SK-N-SH (cell line): ENCODE results near the gene SFT2D1. TPM values are rescaled to one million over a fixed set of nuclear protein-coding genes. Genes with fewer than 3 reads are reported as not detected.

ENCODE experiments used
- CTCF ChIA-PET: fragments of 300-600, 350-600 bp; formaldehyde crosslinking; extraction: SDS; loops from one replicate; lab custom pipeline; 2021; lab: Yijun Ruan, JAX
- POLR2A ChIA-PET: fragments of 350-600 bp; sonication (Branson Sonifier 250); formaldehyde crosslinking; extraction: SDS; loops from one replicate; lab custom pipeline; 2020; ENCODE audit warnings: antibody characterized with exemption, inconsistent platforms; lab: Yijun Ruan, JAX
- DNase-seq: peaks from one replicate; pipeline ENCODE4 v3.0.0; 2012
- H2AFZ ChIP-seq: fragments of 200-600 bp; sonication (generic); 2 replicates; pipeline ENCODE4 v1.8.1; 2016; ENCODE audit warnings: antibody characterized with exemption, mild to moderate bottlenecking, low read depth
- H3F3A ChIP-seq: fragments of 200-600 bp; sonication (generic); replicated peaks from 2 replicates; pipeline ENCODE3; 2016; ENCODE audit warnings: antibody characterized with exemption, mild to moderate bottlenecking; ENCODE audit not compliant: insufficient read depth
- H3K27ac ChIP-seq, 2 experiments: fragments of 200-500 bp in 1 of 2; fragments of 200-600 bp in 1 of 2; sonication (Bioruptor generic) in 1 of 2; sonication (generic), shearing (Covaris generic) in 1 of 2; 2 replicates each; pipeline versions ENCODE4 v1.5.1 to v1.6.1; 2014 to 2016; ENCODE audit warnings: low read depth in 2 of 2, inconsistent platforms in 1 of 2, low read length in 1 of 2, mild to moderate bottlenecking in 1 of 2, mixed read lengths in 1 of 2
- H3K27me3 ChIP-seq: fragments of 200-600 bp; sonication (generic), shearing (Covaris generic); 2 replicates; pipeline ENCODE4 v1.6.1; 2016; ENCODE audit warnings: mixed run types; ENCODE audit not compliant: insufficient read depth
- H3K36me3 ChIP-seq, 2 experiments: fragments of 200-500 bp in 1 of 2; fragments of 200-600 bp in 1 of 2; sonication (Bioruptor generic) in 1 of 2; sonication (generic) in 1 of 2; replicated peaks in 1 of 2; 2 replicates each; pipeline versions ENCODE3 to v1.5.1; 2014 to 2016; ENCODE audit warnings: low read length in 1 of 2, mild to moderate bottlenecking in 1 of 2; ENCODE audit not compliant: insufficient read depth in 2 of 2, control insufficient read depth in 1 of 2
- H3K4me1 ChIP-seq, 2 experiments: fragments of 200-500 bp in 1 of 2; fragments of 200-600 bp in 1 of 2; sonication (Bioruptor generic) in 1 of 2; sonication (generic), shearing (Covaris generic) in 1 of 2; 2 replicates each; pipeline versions ENCODE4 v1.5.1 to v1.6.1; 2014 to 2016; ENCODE audit warnings: low read depth in 1 of 2, low read length in 1 of 2, mixed run types in 1 of 2; ENCODE audit not compliant: insufficient read depth in 2 of 2, control insufficient read depth in 1 of 2
- H3K4me2 ChIP-seq: fragments of 200-600 bp; sonication (generic), shearing (Covaris generic); 2 replicates; pipeline ENCODE4 v1.6.1; 2017; ENCODE audit warnings: mixed run types
- H3K4me3 ChIP-seq, 2 experiments: fragments of 200-500 bp in 1 of 2; fragments of 200-600 bp in 1 of 2; sonication (Bioruptor generic) in 1 of 2; sonication (generic), shearing (Covaris generic) in 1 of 2; 2 replicates each; pipeline versions ENCODE4 v1.5.1 to v1.8.1; 2014 to 2016; ENCODE audit warnings: low read depth in 2 of 2, inconsistent platforms in 1 of 2, low read length in 1 of 2, mild to moderate bottlenecking in 1 of 2, mixed read lengths in 1 of 2, moderate library complexity in 1 of 2
- H3K79me2 ChIP-seq: fragments of 200-600 bp; sonication (generic); 2 replicates; pipeline ENCODE4 v1.8.1; 2017; ENCODE audit warnings: mild to moderate bottlenecking; ENCODE audit not compliant: insufficient read depth
- H3K9ac ChIP-seq: fragments of 200-600 bp; sonication (generic); 2 replicates; pipeline ENCODE4 v1.6.1; 2017; ENCODE audit warnings: mixed run types
- H3K9me2 ChIP-seq: fragments of 200-600 bp; sonication (generic); 2 replicates; pipeline ENCODE4 v1.6.1; 2017; ENCODE audit warnings: mixed run types
- H3K9me3 ChIP-seq: fragments of 200-600 bp; sonication (generic); 2 replicates; pipeline ENCODE4 v1.6.1; 2017; ENCODE audit warnings: mixed run types, mild to moderate bottlenecking, moderate library complexity
- H4K20me1 ChIP-seq: fragments of 200-600 bp; sonication (generic); 2 replicates; pipeline ENCODE4 v1.6.1; 2017; ENCODE audit warnings: mild to moderate bottlenecking, mixed run types; ENCODE audit not compliant: insufficient read depth
- ELF1 ChIP-seq: IDR thresholded peaks from 2 replicates; pipeline ENCODE4 v1.4.0; 2012
- EP300 ChIP-seq, 2 experiments: IDR thresholded peaks; 2 replicates each; pipeline versions ENCODE4 v1.4.0 to v1.6.1; 2012; ENCODE audit warnings: borderline replicate concordance in 1 of 2, low read depth in 1 of 2, low read length in 1 of 2
- FOSL2 ChIP-seq: IDR thresholded peaks from 2 replicates; pipeline ENCODE4 v1.4.0; 2012; ENCODE audit warnings: low read depth, mild to moderate bottlenecking, moderate library complexity, borderline replicate concordance
- FOXM1 ChIP-seq: IDR thresholded peaks from 2 replicates; pipeline ENCODE4 v1.4.0; 2012; ENCODE audit warnings: low read depth, mild to moderate bottlenecking
- GABPA ChIP-seq: IDR thresholded peaks from 2 replicates; pipeline ENCODE4 v1.4.0; 2012; ENCODE audit warnings: low read depth, mild to moderate bottlenecking
- GATA2 ChIP-seq: sonication (generic); formaldehyde crosslinking; IDR thresholded peaks from 2 replicates; pipeline ENCODE4 v1.5.0; 2020; ENCODE audit warnings: mild to moderate bottlenecking, missing genetic modification reagents
- NRF1 ChIP-seq: IDR thresholded peaks from 2 replicates; pipeline ENCODE4 v1.6.1; 2012; ENCODE audit warnings: low read depth, mild to moderate bottlenecking, low read length
- POLR2AphosphoS5 ChIP-seq: IDR thresholded peaks from 2 replicates; pipeline ENCODE4 v1.6.1; 2012; ENCODE audit warnings: low read depth, low read length
- RAD21 ChIP-seq: IDR thresholded peaks from 2 replicates; pipeline ENCODE4 v1.6.1; 2012; ENCODE audit warnings: mild to moderate bottlenecking, low read length
- RCOR1 ChIP-seq: fragments of 150-350 bp; IDR thresholded peaks from 2 replicates; pipeline ENCODE4 v1.6.1; 2017; ENCODE audit warnings: antibody characterized with exemption, low read length
- RXRA ChIP-seq: IDR thresholded peaks from 2 replicates; pipeline ENCODE4 v1.4.0; 2012; ENCODE audit warnings: low read depth, mild to moderate bottlenecking, borderline replicate concordance
- SIN3A ChIP-seq: IDR thresholded peaks from 2 replicates; pipeline ENCODE4 v1.6.1; 2012; ENCODE audit warnings: low read depth, mild to moderate bottlenecking, low read length, moderate library complexity, borderline replicate concordance
- SMC3 ChIP-seq: IDR thresholded peaks from 2 replicates; pipeline ENCODE4 v1.6.1; 2012; ENCODE audit warnings: low read depth, low read length, improper control_type of control experiment
- TAF1 ChIP-seq: IDR thresholded peaks from 2 replicates; pipeline ENCODE4 v1.6.1; 2012; ENCODE audit warnings: low read depth, mild to moderate bottlenecking, low read length, moderate library complexity, borderline replicate concordance
- TEAD4 ChIP-seq: IDR thresholded peaks from 2 replicates; pipeline ENCODE4 v1.4.0; 2012; ENCODE audit warnings: mild to moderate bottlenecking, borderline replicate concordance; ENCODE audit not compliant: insufficient read depth
- WGBS: methylation state at CpG from one replicate; pipeline ENCODE4 v1.1.6; 2017; ENCODE audit warnings: low lambda C conversion rate; 5-methylcytosine and 5-hydroxymethylcytosine counted together
- polyA plus RNA-seq, 3 experiments: library from polyadenylated mRNA; depleted of rRNA; stranded (reverse); fragments of >200 nt; gene quantifications; 2 replicates each; pipeline ENCODE4 v1.2.3, GENCODE V29; 2012
- TF ChIP-seq, protein P1 (sequence below): fragments of 150-350 bp; IDR thresholded peaks from 2 replicates; pipeline ENCODE4 v1.6.1; 2017; ENCODE audit warnings: antibody characterized with exemption, low read length, low read depth, borderline replicate concordance
- TF ChIP-seq, protein P2 (sequence below): fragments of 150-350 bp; IDR thresholded peaks from 2 replicates; pipeline ENCODE4 v1.6.1; 2016; ENCODE audit warnings: mild to moderate bottlenecking, low read depth, low read length
- TF ChIP-seq, protein P3 (sequence below): IDR thresholded peaks from 2 replicates; pipeline ENCODE4 v1.6.1; 2012; ENCODE audit warnings: mild to moderate bottlenecking, low read depth, low read length, moderate library complexity
- TF ChIP-seq, protein P4 (sequence below): IDR thresholded peaks from 2 replicates; pipeline ENCODE4 v1.4.0; 2012; ENCODE audit warnings: low read depth, borderline replicate concordance

Gene SFT2D1
- polyA plus RNA-seq, 1 of the 3 experiments (the other 2 are of a cell fraction), result 131 TPM

DNA sequence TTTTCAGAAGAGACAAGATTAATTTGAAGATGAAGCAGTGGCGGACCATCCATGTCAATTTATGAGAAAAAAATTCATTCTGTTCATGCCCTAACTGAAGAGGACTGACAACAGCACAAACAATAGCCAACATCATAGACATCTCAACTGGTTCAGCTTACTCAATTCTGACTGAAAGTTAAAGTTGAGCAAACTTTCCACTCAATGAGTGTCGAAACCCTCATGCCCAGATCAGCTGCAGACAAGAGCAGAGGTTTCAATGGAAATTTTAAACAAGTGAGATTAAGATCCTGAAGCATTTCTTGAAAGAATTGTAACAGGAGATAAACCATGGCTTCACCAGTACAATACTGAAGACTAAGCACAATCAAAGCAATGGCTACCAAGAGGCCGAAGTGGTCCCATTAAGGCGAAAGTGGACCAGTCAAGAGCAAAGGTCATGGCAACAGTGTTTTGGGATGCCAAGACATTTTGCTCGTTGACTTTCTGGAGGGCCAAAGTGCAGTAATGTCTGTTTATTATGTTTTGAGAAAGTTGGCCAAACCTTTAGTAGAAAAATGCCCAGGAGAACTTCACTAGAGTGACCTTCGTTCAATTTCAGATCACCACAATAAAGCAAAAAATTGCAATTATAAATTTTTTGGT is 6.1 kb upstream of the SFT2D1 start:
- no peak overlapping the region for H3K4me3 ChIP-seq
- no peaks in the 10 kb centered on the region for H3K9me3 ChIP-seq
- 66% methylated on average over 6 of the region's 6 CpGs for WGBS
- no peak for TF ChIP-seq RXRA
- no peak for TF ChIP-seq POLR2AphosphoS5
- no peak for TF ChIP-seq TAF1
- TF ChIP-seq, protein P1, sequence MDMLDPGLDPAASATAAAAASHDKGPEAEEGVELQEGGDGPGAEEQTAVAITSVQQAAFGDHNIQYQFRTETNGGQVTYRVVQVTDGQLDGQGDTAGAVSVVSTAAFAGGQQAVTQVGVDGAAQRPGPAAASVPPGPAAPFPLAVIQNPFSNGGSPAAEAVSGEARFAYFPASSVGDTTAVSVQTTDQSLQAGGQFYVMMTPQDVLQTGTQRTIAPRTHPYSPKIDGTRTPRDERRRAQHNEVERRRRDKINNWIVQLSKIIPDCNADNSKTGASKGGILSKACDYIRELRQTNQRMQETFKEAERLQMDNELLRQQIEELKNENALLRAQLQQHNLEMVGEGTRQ, result no peak
- no peak for TF ChIP-seq RAD21
- TF ChIP-seq, protein P2, sequence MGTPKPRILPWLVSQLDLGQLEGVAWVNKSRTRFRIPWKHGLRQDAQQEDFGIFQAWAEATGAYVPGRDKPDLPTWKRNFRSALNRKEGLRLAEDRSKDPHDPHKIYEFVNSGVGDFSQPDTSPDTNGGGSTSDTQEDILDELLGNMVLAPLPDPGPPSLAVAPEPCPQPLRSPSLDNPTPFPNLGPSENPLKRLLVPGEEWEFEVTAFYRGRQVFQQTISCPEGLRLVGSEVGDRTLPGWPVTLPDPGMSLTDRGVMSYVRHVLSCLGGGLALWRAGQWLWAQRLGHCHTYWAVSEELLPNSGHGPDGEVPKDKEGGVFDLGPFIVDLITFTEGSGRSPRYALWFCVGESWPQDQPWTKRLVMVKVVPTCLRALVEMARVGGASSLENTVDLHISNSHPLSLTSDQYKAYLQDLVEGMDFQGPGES, result no peak
- no peak for TF ChIP-seq GABPA
- TF ChIP-seq ELF1, result no peak
- no peak for TF ChIP-seq FOXM1
- TF ChIP-seq RCOR1, result no peak
- no peak for TF ChIP-seq EP300 (IDR thresholded peaks at IDR 0.05; ENCODE audit: borderline replicate concordance in 1 of 2, low read depth in 1 of 2, low read length in 1 of 2)
- no peak for TF ChIP-seq SIN3A
- no peak for TF ChIP-seq SMC3
- TF ChIP-seq GATA2 (CRISPR knock-in tag), result no peak
- TF ChIP-seq FOSL2, result no peak
- ChIA-PET POLR2A (no interaction called here), CTCF (no interaction called here)
- no peak overlapping the region for H3K9ac ChIP-seq
- DNase-seq, result no peak
- H3K9me2 ChIP-seq, result no peaks in the 10 kb centered on the region
- H2AFZ ChIP-seq, result no peak overlapping the region
- no peaks in the 10 kb centered on the region for H3K36me3 ChIP-seq
- H3F3A ChIP-seq, result no peaks in the 10 kb centered on the region
- no peaks in the 10 kb centered on the region; a peak in 2 of 4 replicates for H3K4me1 ChIP-seq
- H3K27me3 ChIP-seq, result no peaks in the 10 kb centered on the region
- no peaks in the 10 kb centered on the region for H3K79me2 ChIP-seq
- no peak overlapping the region for H3K4me2 ChIP-seq
- H4K20me1 ChIP-seq, result no peaks in the 10 kb centered on the region
- H3K27ac ChIP-seq, result no peak overlapping the region

DNA sequence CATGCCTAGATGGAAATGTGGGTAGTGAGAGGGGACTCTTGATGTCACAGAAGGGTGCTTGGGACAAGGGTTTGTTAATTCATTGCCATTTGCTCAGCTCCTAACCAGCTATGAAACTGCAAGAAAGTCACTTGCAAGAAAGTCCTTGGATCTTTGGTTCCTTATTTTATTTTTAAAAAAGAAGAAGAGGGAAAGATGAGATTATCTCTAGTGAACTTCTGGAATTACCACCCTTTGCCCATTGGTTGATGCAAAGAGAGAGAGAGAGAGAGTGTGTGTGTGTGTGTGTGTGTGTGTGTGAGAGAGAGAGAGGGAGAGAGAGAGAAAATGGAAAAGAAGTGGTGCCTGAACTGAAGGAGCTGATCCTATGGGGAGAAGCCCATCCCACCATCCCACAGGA is 4.6 kb upstream of the SFT2D1 start:
- DNase-seq, result no peak
- Histone ChIP-seq H3K36me3 (no peaks in the 10 kb centered on the region), H3K9ac (no peak overlapping the region), H3K9me2 (no peaks in the 10 kb centered on the region), H3K4me3 (no peak overlapping the region), H3K4me2 (no peak overlapping the region), H3F3A (no peaks in the 10 kb centered on the region), H3K27me3 (no peaks in the 10 kb centered on the region), H3K79me2 (peaks cover 8% of the 10 kb centered on the region), H3K27ac (no peak overlapping the region), H3K4me1 (peaks cover 0 to 3% of the 10 kb centered on the region in 2 experiments; a peak in 2 of 4 replicates), H4K20me1 (no peaks in the 10 kb centered on the region), H3K9me3 (no peaks in the 10 kb centered on the region), H2AFZ (no peak overlapping the region)
- CTCF ChIA-PET, result no interaction called here
- POLR2A ChIA-PET, result no interaction called here
- TF ChIP-seq, protein P3, sequence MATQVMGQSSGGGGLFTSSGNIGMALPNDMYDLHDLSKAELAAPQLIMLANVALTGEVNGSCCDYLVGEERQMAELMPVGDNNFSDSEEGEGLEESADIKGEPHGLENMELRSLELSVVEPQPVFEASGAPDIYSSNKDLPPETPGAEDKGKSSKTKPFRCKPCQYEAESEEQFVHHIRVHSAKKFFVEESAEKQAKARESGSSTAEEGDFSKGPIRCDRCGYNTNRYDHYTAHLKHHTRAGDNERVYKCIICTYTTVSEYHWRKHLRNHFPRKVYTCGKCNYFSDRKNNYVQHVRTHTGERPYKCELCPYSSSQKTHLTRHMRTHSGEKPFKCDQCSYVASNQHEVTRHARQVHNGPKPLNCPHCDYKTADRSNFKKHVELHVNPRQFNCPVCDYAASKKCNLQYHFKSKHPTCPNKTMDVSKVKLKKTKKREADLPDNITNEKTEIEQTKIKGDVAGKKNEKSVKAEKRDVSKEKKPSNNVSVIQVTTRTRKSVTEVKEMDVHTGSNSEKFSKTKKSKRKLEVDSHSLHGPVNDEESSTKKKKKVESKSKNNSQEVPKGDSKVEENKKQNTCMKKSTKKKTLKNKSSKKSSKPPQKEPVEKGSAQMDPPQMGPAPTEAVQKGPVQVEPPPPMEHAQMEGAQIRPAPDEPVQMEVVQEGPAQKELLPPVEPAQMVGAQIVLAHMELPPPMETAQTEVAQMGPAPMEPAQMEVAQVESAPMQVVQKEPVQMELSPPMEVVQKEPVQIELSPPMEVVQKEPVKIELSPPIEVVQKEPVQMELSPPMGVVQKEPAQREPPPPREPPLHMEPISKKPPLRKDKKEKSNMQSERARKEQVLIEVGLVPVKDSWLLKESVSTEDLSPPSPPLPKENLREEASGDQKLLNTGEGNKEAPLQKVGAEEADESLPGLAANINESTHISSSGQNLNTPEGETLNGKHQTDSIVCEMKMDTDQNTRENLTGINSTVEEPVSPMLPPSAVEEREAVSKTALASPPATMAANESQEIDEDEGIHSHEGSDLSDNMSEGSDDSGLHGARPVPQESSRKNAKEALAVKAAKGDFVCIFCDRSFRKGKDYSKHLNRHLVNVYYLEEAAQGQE, result no peak
- TF ChIP-seq, protein P4, sequence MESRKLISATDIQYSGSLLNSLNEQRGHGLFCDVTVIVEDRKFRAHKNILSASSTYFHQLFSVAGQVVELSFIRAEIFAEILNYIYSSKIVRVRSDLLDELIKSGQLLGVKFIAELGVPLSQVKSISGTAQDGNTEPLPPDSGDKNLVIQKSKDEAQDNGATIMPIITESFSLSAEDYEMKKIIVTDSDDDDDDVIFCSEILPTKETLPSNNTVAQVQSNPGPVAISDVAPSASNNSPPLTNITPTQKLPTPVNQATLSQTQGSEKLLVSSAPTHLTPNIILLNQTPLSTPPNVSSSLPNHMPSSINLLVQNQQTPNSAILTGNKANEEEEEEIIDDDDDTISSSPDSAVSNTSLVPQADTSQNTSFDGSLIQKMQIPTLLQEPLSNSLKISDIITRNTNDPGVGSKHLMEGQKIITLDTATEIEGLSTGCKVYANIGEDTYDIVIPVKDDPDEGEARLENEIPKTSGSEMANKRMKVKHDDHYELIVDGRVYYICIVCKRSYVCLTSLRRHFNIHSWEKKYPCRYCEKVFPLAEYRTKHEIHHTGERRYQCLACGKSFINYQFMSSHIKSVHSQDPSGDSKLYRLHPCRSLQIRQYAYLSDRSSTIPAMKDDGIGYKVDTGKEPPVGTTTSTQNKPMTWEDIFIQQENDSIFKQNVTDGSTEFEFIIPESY, result no peak
- no peak for TF ChIP-seq RAD21
- TF ChIP-seq ELF1, result no peak
- no peak for TF ChIP-seq SMC3
- TF ChIP-seq, protein P1, result no peak
- no peak for TF ChIP-seq SIN3A
- no peak for TF ChIP-seq NRF1
- no peak for TF ChIP-seq TEAD4
